IMR-90 (cell line): ENCODE measurements around the gene CRISP2.

Experiments used
- BHLHE40 ChIP-seq: fragments of 150-350 bp; IDR thresholded peaks from 2 replicates; pipeline ENCODE4 v1.6.1; 2016; ENCODE audit warnings: mild to moderate bottlenecking, low read depth, low read length
- CHD1 ChIP-seq: IDR thresholded peaks from 2 replicates; pipeline ENCODE4 v1.6.1; 2012; ENCODE audit warnings: low read depth, low read length, improper control_type of control experiment
- MAFK ChIP-seq: IDR thresholded peaks from 2 replicates; pipeline ENCODE4 v1.6.1; 2012; ENCODE audit warnings: low read depth, low read length, improper control_type of control experiment
- SMC3 ChIP-seq: fragments of 150-350 bp; IDR thresholded peaks from 2 replicates; pipeline ENCODE4 v1.6.1; 2016; ENCODE audit warnings: low read depth, mild to moderate bottlenecking, antibody characterized with exemption, low read length, moderate library complexity
- TF ChIP-seq, protein P1 (sequence below): conservative IDR thresholded peaks from 2 replicates; pipeline ENCODE4 v1.5.1; 2012; ENCODE audit warnings: mild to moderate bottlenecking, low read depth, low read length, improper control_type of control experiment

- TF ChIP-seq, protein P1, sequence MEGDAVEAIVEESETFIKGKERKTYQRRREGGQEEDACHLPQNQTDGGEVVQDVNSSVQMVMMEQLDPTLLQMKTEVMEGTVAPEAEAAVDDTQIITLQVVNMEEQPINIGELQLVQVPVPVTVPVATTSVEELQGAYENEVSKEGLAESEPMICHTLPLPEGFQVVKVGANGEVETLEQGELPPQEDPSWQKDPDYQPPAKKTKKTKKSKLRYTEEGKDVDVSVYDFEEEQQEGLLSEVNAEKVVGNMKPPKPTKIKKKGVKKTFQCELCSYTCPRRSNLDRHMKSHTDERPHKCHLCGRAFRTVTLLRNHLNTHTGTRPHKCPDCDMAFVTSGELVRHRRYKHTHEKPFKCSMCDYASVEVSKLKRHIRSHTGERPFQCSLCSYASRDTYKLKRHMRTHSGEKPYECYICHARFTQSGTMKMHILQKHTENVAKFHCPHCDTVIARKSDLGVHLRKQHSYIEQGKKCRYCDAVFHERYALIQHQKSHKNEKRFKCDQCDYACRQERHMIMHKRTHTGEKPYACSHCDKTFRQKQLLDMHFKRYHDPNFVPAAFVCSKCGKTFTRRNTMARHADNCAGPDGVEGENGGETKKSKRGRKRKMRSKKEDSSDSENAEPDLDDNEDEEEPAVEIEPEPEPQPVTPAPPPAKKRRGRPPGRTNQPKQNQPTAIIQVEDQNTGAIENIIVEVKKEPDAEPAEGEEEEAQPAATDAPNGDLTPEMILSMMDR: no peak
- no peak for TF ChIP-seq CHD1
- TF ChIP-seq BHLHE40: no peak
- TF ChIP-seq SMC3: no peak
- no peak for TF ChIP-seq MAFK
Measured at GRCh38 chr6:49721297-49721696, 8.0 kb upstream of the CRISP2 start.
